GM18873 (cell line): ENCODE data around the gene PPP2R5C.

Experiments used
- ATAC-seq: cut with Tn5 transposase; IDR thresholded peaks from one replicate; pipeline ENCODE4 v1.9.1; 2021; ENCODE audit warnings: mild to moderate bottlenecking, moderate library complexity, moderate number of reproducible peaks; ENCODE audit not compliant: unreplicated experiment, low FRiP score

PPP2R5C gene

GRCh38 chr14:101933209-101933608, 171.7 kb downstream of the PPP2R5C start:
- no peak for ATAC-seq

GRCh38 chr14:101934601-101935150, 173.2 kb downstream of the PPP2R5C start:
- no peak for ATAC-seq

- ATAC-seq: no peak
These were observed 176.6 kb downstream of the PPP2R5C start for GRCh38 chr14:101937926-101938767.

GRCh38 chr14:101939646-101940170, 178.2 kb downstream of the PPP2R5C start:
- no peak for ATAC-seq

- no peak for ATAC-seq
These were observed 182.9 kb downstream of the PPP2R5C start for GRCh38 chr14:101944451-101944850.

GRCh38 chr14:101945171-101945570, 183.7 kb downstream of the PPP2R5C start:
- ATAC-seq: no peak

- no peak for ATAC-seq
These were observed 186.0 kb downstream of the PPP2R5C start for GRCh38 chr14:101947577-101947903.

- ATAC-seq: peak; percentile 96
These were observed 186.6 kb downstream of the PPP2R5C start for GRCh38 chr14:101947904-101948665.

GRCh38 chr14:101948666-101949216, 187.2 kb downstream of the PPP2R5C start:
- no peak for ATAC-seq

- no peak for ATAC-seq
These were observed 188.6 kb downstream of the PPP2R5C start for GRCh38 chr14:101950100-101950499.

GRCh38 chr14:101950516-101951215, 189.2 kb downstream of the PPP2R5C start:
- ATAC-seq: no peak

- no peak for ATAC-seq
These were observed 191.6 kb downstream of the PPP2R5C start for GRCh38 chr14:101953151-101953550.

GRCh38 chr14:101954501-101954900, 193.0 kb downstream of the PPP2R5C start:
- ATAC-seq: no peak

GRCh38 chr14:101955695-101956161, 194.2 kb downstream of the PPP2R5C start:
- ATAC-seq: no peak

- no peak for ATAC-seq
These were observed 194.8 kb downstream of the PPP2R5C start for GRCh38 chr14:101956179-101956885.

GRCh38 chr14:101957406-101958234, 196.1 kb downstream of the PPP2R5C start:
- ATAC-seq: no peak

- no peak for ATAC-seq
These were observed 197.1 kb downstream of the PPP2R5C start for GRCh38 chr14:101958418-101959180.

- ATAC-seq: no peak
These were observed 197.8 kb downstream of the PPP2R5C start for GRCh38 chr14:101959277-101959676.
